ENCODE results near the gene BOD1L1. TPM values are rescaled to one million over a fixed set of nuclear protein-coding genes. Genes with fewer than 3 reads are reported as not detected.

Gene BOD1L1
- total RNA-seq: 50.7 TPM

GRCh38 chr4:13627606-13628311 is at the start of gene BOD1L1:
BOD1L1 (minus strand) TSS chr4:13627725; CDS start chr4:13627587, 138 bp downstream.
- DNase-seq: peak; percentile 95

DNA sequence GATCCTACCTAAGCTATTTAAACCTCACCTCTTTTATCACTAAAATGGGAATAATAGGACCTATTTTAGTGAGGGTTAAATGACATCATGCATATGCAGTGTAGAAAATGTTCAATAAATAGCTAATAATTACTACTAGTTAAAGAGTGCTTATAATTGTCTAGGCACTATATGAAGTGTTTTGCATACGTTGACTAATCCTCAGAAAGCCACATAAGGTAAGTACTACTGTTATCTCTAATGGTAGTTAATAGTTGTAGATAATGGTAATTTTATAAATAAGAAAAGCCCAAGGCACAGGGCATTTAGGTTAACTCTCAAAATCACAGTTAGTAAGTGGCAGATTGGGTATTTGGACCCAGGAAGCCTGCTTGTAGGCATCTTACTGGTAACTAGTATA is 47.4 kb upstream of the BOD1L1 start:
- DNase-seq: no peak

- DNase-seq: no peak
Measured at GRCh38 chr4:13673167-13673566, 45.6 kb upstream of the BOD1L1 start.

DNA sequence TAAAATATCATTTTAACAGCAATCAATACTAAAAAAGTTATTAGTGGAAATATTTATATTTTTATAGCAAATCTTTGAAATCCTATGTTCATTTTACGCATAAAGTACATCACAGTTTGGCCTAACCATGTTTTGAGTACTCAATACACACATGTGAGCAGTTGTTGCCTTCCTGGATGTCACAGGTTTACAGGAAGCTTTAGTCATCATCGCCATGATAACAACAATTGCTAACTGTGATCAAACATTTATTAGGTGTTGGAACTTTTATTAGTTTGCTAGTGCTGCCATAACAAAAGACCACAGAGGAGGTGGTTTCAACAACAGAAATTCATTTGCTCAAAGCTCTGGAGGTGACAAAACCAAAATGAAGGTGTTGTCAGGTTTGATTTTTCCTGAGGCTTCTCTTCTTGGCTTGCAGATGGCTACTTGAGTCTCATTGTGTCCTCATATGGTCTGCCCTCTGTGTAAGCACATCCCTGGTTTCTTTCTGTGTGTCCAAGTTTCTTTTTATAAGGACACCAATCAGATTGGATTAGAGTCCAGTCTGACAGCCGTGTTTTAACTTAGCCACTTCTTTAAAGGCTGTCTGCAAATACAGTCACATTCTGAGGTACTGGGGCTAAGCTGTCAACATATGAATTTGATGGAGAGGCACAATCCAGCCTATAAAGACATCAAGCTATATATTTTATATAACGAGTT is 43.1 kb upstream of the BOD1L1 start:
- no peak for DNase-seq

DNA sequence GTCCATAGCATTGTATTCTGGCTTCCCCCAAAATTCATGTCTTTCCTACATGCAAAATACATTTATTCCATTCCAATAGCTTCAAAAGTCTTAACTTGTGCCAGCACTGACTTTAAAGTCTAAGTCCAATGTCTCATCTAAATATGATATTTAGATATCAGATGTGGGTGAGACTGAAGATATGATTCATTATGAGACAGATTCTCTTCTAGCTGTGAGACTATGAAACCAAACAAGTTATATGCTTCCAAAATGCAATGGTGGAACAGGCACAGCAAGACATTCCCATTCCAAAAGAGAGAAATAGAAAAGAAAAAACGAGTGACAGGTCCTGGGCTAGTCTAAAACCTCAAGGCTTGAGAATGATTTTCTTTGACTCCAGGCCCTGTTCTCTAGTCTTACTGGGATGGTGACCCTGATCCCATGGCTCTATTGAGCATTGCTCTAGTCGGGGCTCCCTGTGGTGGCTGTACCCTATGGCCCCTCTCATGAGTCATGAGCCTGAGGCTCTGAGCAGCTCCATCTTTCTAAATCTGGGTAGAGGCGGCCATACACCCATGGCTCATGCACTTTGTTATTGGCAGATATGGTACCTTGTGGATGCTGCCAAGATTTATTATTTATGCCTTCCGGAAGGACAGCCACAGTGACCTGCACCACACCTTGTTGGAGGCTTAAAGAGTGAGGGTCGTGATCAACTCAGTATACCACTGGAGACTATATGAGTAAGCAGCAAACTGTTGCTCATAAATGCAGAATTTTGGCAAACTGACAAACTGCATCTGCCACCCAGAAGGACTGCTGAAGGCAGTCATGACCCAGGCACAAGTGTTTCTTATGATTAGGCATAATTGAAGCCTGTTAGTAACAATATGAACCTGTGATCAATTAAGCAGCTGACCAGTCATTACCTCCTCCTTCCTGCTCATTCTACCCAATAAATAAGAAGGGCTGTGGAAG is 38.5 kb upstream of the BOD1L1 start:
- DNase-seq: no peak

GRCh38 chr4:13659341-13660070 is 32.0 kb upstream of the BOD1L1 start:
- no peak for DNase-seq

DNA sequence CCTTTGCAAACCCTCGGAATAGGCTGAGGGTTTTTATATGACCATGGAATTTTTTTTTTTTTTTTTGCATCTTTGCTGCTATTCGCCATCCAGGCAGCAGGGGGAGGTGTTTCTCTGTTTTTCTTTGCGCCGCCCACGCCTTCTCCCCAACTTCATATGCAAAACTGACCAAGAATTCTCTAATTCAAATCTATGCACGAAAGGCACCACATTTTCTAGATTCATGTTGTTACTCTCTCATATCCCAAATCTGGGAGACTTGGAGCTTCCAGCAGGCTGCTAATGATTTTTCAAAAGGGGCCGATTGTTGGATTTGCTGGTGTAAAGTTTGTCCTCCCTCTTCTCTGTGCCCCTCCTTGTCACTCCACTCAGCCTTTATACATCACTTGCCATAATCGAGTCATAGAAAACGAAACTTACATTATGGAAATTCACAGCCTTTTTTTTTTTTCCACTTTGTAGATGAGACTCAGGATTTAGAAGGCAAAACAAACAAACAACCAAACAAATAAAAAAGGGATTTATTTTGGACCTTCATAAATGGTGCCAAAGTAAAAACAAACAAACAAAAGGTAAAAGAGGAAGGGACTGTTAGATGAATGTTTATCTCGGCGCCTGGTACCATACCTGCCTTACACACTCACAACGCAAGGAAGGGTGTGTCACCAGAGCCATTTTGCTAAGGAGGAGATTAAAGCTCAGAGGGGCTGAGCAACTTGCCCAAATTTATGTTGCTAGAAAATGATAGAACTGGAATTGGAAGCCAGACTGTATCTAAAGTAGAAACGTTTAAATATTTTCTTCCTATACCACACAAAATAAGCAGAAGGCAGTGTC is 29.3 kb upstream of the BOD1L1 start:
- peak; percentile 84 for DNase-seq

DNA sequence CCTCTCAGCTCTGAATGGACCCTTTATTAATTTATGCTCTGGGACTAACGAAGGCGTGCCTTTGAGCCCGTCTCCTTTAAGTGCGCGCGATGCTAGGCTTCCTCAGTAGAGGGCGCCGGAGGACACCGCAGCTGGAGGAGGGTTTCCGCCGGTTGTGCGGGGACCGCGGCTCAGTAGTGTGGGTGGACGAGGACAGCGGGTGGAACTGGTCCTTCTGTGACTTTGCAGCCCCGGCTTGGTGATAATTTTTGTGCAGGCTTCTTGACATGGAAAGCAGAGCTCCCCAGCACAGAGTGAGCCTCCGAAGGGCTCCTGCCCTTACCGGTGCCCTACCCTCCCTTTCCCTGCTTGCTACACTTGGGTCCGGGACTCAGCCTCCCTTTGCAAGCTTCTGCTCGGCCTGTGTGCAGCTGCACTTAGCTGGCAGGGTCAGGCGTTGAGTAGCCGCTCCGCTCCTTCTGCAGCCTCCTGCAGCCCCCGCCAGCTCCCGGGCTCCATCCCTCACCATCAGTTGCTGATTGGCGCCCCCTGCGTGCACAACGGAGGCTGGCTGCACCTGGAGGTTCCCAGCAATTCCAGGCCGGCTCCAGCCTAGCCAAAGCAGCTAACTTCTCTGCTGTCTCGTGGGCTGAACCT is 26.8 kb upstream of the BOD1L1 start:
- peak; percentile 87 for DNase-seq

DNA sequence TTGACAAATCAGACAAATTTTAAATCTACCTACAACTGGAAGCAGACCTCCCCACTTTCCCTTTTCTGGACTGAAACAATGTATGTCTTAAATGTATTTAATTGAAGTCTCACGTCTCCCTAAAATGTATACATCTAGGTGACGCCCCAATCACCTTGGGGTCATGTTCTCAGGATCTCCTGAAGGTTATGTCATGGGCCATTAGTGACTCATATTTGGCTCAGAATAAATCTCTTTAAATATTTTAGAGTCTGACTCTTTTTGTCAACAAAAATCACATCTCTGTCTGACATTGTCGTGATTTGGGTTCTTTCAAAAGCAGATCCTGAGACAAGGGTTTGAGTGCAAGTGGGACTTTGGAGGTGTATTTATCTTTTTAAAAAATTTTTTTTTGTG is 26.2 kb upstream of the BOD1L1 start:
- DNase-seq: no peak

DNA sequence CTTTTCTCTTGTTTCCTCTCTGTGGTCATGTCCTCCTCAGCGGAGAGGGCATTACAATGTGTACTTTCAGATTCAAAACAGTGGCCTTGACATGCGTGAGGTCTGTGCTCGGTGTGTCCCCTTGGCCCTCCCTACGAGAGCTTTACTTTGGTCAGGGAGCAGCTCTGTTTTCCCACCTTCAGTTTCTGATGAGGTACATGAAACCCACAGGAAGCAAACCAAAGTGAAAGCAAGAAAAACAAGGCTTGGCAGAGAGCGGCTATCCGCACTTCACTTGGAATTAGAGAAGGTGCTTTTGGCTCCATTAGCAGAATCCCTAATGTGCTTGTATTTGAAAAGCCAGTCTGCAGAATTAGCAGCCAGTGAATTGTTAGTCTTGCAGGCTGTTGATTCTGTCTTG is 19.5 kb upstream of the BOD1L1 start:
- DNase-seq: no peak

DNA sequence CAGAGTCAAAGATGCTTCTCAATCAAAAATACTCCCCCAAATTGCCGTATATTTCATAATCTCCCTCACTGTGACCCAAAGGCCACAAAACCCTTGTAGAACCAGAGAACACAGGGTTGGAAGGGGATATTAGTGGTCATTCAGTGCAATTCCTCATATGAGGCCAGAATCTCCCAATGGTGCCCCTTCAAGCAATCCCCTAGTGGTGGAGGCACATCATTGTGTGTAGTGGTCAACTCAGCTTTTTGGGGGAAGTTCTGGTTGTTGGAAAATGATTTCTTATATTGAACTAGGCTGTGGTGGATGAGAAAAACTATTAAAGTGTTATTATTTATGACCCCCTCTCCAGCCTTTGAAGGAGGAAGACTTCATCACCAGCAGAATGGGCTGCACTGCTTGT is 17.6 kb upstream of the BOD1L1 start:
- DNase-seq: no peak

DNA sequence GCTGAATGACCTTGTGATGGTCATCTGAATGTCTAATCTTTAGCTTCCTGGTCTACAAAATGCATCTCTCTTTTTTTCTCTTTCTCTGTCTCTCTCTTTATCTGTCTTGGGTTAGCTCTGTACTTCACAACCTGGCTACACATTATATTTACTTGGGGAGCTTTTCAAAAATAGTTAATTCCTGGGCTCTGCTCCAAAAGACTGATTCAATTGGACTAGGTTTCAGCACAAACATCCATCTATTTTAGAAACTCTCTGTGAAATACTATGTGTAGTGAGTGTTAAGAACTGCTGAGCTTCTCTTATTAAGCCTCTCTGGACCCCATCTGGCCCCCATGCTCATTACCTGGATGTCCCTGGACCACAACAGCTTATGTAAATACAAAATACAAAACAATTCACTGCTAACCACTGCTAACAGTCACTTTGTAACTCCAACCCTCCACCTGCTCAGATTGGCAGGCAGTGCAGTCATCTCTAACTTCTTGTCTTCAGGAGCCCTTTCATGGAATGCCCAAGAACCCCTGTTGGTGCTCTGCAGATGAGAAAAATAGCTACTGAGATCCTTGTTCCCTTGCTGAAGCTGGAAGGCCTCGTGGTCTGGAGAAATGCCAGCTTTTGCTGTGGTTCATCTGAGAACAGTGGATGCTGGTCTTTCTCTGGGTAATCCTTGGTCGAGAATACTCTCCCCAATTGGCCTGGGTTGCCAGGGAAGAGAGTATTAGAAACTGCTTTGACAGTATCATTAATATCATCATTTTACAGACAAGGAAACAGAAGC is 14.8 kb upstream of the BOD1L1 start:
- peak; percentile 35 for DNase-seq

- no peak for DNase-seq
Measured at GRCh38 chr4:13641084-13641483, 13.6 kb upstream of the BOD1L1 start.

GRCh38 chr4:13640149-13640940 is 12.8 kb upstream of the BOD1L1 start:
- DNase-seq: no peak

- DNase-seq: no peak
Measured at GRCh38 chr4:13635286-13635799, 7.8 kb upstream of the BOD1L1 start.

GRCh38 chr4:13633671-13634070 is 6.1 kb upstream of the BOD1L1 start:
- no peak for DNase-seq

GRCh38 chr4:13627178-13627605 is 333 bp downstream of the BOD1L1 start:
- DNase-seq: peak; percentile 38

DNA sequence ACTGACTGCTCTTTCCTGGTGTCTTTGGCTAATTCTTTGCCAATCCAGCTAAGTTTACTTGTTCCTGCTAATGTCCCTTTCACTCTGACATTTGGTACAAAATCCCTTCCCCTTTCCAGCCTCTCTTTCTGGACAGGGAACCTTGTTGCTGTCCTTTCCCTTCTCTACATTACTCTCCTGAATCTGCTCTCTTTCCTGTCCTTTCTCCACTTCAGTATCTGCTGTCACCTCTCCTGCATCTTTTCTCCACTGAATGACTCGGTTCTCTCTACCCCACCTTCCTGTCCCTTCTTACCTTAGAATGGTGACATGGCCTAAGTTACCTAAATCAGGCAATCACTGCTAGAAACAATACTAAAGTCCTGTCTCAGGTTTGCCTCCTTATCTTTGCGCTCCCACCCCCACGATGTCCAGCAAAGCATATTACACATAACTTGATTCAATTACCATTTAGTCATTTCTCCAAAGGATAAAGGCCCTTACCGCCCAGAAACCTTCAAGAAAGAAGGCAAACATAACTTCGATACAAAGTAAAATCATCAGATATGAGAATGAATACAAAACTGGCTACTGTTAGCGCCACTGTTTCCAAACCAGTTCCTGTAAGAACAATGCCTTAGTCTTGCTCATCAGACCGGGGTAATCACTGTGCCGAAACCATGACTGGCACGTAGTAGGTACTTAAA is 890 bp downstream of the BOD1L1 start:
- DNase-seq: no peak

All from tongue (tissue), 2 donors.